WTC11 (cell line): ENCODE data around the gene SART3. TPM values are rescaled to one million over a fixed set of nuclear protein-coding genes. Genes with fewer than 3 reads are reported as not detected.

ENCODE experiments used
- ATAC-seq: fragments of 200-7000 bp; cut with Tn5 transposase; 2 replicates; pipeline ENCODE4 v1.10.0; 2021; ENCODE audit warnings: mild to moderate bottlenecking, moderate library complexity
- CTCF ChIA-PET: fragments of 300-600 bp; sonication (Branson Sonifier 250); formaldehyde crosslinking; loops from one replicate; lab custom pipeline; 2021; ENCODE audit warnings: antibody characterized with exemption; lab: Charles Lee
- POLR2A ChIA-PET: fragments of 350-600 bp; sonication (Branson Sonifier 250); formaldehyde crosslinking; loops from one replicate; lab custom pipeline; 2021; ENCODE audit warnings: antibody characterized with exemption; lab: Charles Lee
- DNase-seq: peaks from one replicate; pipeline ENCODE4 v3.0.0; 2021; ENCODE audit warnings: low spot score
- H3K27ac Mint-ChIP-seq: 2 replicates; pipeline ENCODE4 v1.8.0; 2021; ENCODE audit warnings: mixed read lengths
- H3K27me3 Mint-ChIP-seq: 2 replicates; pipeline ENCODE4 v1.8.0; 2021; ENCODE audit warnings: low read depth, mild to moderate bottlenecking, moderate library complexity, mixed read lengths
- H3K36me3 Mint-ChIP-seq: 2 replicates; pipeline ENCODE4 v1.8.0; 2021; ENCODE audit warnings: mixed read lengths
- H3K4me1 Mint-ChIP-seq: 2 replicates; pipeline ENCODE4 v1.8.0; 2022; ENCODE audit warnings: mixed read lengths
- H3K4me3 Mint-ChIP-seq: 2 replicates; pipeline ENCODE4 v1.8.0; 2021; ENCODE audit warnings: mild to moderate bottlenecking, moderate library complexity, mixed read lengths
- H3K9me3 Mint-ChIP-seq: 2 replicates; pipeline ENCODE4 v1.8.0; 2021; ENCODE audit warnings: mixed read lengths
- CREB1 ChIP-seq: sonication (generic); formaldehyde crosslinking; IDR thresholded peaks from 2 replicates; pipeline ENCODE4 v1.8.0; 2023; ENCODE audit warnings: mild to moderate bottlenecking, missing genetic modification reagents
- ESRRA ChIP-seq: sonication (generic); formaldehyde crosslinking; IDR thresholded peaks from 2 replicates; pipeline ENCODE4 v1.8.1; 2022; ENCODE audit warnings: mild to moderate bottlenecking, missing genetic modification reagents, borderline replicate concordance
- GABPB1 ChIP-seq: sonication (generic); formaldehyde crosslinking; IDR thresholded peaks from 2 replicates; pipeline ENCODE4 v1.8.1; 2023; ENCODE audit warnings: mild to moderate bottlenecking, missing genetic modification reagents
- GTF2I ChIP-seq: fragments of 250-450 bp; sonication (Bioruptor Pico); conservative IDR thresholded peaks from 2 replicates; pipeline ENCODE4 v1.4.0; 2021; ENCODE audit warnings: mild to moderate bottlenecking
- NR3C1 ChIP-seq: sonication (generic); formaldehyde crosslinking; conservative IDR thresholded peaks from 2 replicates; pipeline ENCODE4 v1.8.1; 2023; ENCODE audit warnings: low read depth, mild to moderate bottlenecking, missing genetic modification reagents
- RORB ChIP-seq: fragments of 250-450 bp; sonication (Bioruptor Pico); IDR thresholded peaks from 2 replicates; pipeline ENCODE4 v1.9.0; 2021; ENCODE audit warnings: mild to moderate bottlenecking
- SMAD4 ChIP-seq: sonication (generic); formaldehyde crosslinking; IDR thresholded peaks from 2 replicates; pipeline ENCODE4 v1.8.0; 2022; ENCODE audit warnings: mild to moderate bottlenecking, missing genetic modification reagents
- TEAD1 ChIP-seq: sonication (generic); formaldehyde crosslinking; IDR thresholded peaks from 2 replicates; pipeline ENCODE4 v1.8.0; 2022; ENCODE audit warnings: mild to moderate bottlenecking, missing genetic modification reagents
- TEAD4 ChIP-seq: sonication (generic); formaldehyde crosslinking; IDR thresholded peaks from 2 replicates; pipeline ENCODE4 v1.8.0; 2022; ENCODE audit warnings: mild to moderate bottlenecking, missing genetic modification reagents
- TP53 ChIP-seq: sonication (generic); formaldehyde crosslinking; IDR thresholded peaks from 2 replicates; pipeline ENCODE4 v1.8.1; 2023; ENCODE audit warnings: mild to moderate bottlenecking, missing genetic modification reagents
- ZNF121 ChIP-seq: sonication (generic); formaldehyde crosslinking; IDR thresholded peaks from 2 replicates; pipeline ENCODE4 v1.8.0; 2023; ENCODE audit warnings: missing genetic modification reagents
- ZNF138 ChIP-seq: sonication (generic); formaldehyde crosslinking; conservative IDR thresholded peaks from 2 replicates; pipeline ENCODE4 v1.8.1; 2022; ENCODE audit warnings: mild to moderate bottlenecking, moderate library complexity, missing genetic modification reagents
- ZNF219 ChIP-seq: sonication (generic); formaldehyde crosslinking; IDR thresholded peaks from 2 replicates; pipeline ENCODE4 v1.8.0; 2023; ENCODE audit warnings: missing genetic modification reagents, mild to moderate bottlenecking, borderline replicate concordance
- total RNA-seq: library from RNA; stranded (reverse); gene quantifications from 3 replicates; pipeline ENCODE4 v1.2.3, GENCODE V29; 2021
- TF ChIP-seq, protein P1 (sequence below): fragments of 250-450 bp; sonication (Bioruptor Pico); IDR thresholded peaks from 2 replicates; pipeline ENCODE4 v1.9.0; 2021; ENCODE audit warnings: mild to moderate bottlenecking
- TF ChIP-seq, protein P2 (sequence below): sonication (generic); formaldehyde crosslinking; IDR thresholded peaks from 2 replicates; pipeline ENCODE4 v1.8.0; 2022; ENCODE audit warnings: missing genetic modification reagents
- TF ChIP-seq, protein P3 (sequence below): sonication (generic); formaldehyde crosslinking; IDR thresholded peaks from 2 replicates; pipeline ENCODE4 v1.8.1; 2023; ENCODE audit warnings: mild to moderate bottlenecking, missing genetic modification reagents, borderline replicate concordance
- TF ChIP-seq, protein P4 (sequence below): sonication (generic); formaldehyde crosslinking; conservative IDR thresholded peaks from 2 replicates; pipeline ENCODE4 v1.8.1; 2022; ENCODE audit warnings: mild to moderate bottlenecking, missing genetic modification reagents
- TF ChIP-seq, protein P5 (sequence below): fragments of 250-450 bp; sonication (Bioruptor Pico); IDR thresholded peaks from 2 replicates; pipeline ENCODE4 v2.1.2; 2022; ENCODE audit warnings: mild to moderate bottlenecking, moderate library complexity
- TF ChIP-seq, protein P6 (sequence below): sonication (generic); formaldehyde crosslinking; IDR thresholded peaks from 2 replicates; pipeline ENCODE4 v1.8.0; 2023; ENCODE audit warnings: missing genetic modification reagents
- TF ChIP-seq, protein P7 (sequence below): sonication (generic); formaldehyde crosslinking; IDR thresholded peaks from 2 replicates; pipeline ENCODE4 v1.8.1; 2022; ENCODE audit warnings: low read depth, mild to moderate bottlenecking, moderate library complexity, missing genetic modification reagents, borderline replicate concordance

SART3 gene
- total RNA-seq, 1 experiment from 2014 or later: 91.2 TPM

DNA sequence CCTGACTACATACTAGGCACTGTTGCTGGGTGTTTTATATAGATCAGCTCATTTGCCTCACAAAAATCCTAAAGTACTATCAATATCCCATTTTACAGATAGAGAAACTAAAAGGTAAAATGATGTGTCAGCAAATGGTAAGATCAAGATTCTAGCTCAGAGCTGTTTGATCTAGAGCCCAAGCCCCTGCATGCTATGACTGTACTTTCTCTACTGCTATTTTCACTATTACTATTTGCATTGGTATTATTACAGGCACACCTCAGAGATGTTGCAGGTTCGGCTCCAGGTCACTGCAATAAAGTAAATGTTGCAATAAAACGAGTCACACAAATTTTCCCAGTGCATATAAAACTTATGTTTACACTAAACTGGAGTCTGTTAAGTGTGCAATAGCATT lies 12.3 kb upstream of the SART3 start:
- Mint-ChIP-seq H3K4me3 (no peak overlapping the region), H3K9me3 (peaks cover 10% of the 10 kb centered on the region), H3K4me1 (no peaks in the 10 kb centered on the region), H3K27me3 (no peaks in the 10 kb centered on the region), H3K36me3 (peaks cover 8% of the 10 kb centered on the region), H3K27ac (no peak overlapping the region)
- no peak for TF ChIP-seq ZNF121 (CRISPR knock-in tag)
- TF ChIP-seq ESRRA (CRISPR knock-in tag): no peak
- no peak for TF ChIP-seq RORB (CRISPR knock-in tag)
- TF ChIP-seq SMAD4 (CRISPR knock-in tag): no peak
- TF ChIP-seq, protein P1, sequence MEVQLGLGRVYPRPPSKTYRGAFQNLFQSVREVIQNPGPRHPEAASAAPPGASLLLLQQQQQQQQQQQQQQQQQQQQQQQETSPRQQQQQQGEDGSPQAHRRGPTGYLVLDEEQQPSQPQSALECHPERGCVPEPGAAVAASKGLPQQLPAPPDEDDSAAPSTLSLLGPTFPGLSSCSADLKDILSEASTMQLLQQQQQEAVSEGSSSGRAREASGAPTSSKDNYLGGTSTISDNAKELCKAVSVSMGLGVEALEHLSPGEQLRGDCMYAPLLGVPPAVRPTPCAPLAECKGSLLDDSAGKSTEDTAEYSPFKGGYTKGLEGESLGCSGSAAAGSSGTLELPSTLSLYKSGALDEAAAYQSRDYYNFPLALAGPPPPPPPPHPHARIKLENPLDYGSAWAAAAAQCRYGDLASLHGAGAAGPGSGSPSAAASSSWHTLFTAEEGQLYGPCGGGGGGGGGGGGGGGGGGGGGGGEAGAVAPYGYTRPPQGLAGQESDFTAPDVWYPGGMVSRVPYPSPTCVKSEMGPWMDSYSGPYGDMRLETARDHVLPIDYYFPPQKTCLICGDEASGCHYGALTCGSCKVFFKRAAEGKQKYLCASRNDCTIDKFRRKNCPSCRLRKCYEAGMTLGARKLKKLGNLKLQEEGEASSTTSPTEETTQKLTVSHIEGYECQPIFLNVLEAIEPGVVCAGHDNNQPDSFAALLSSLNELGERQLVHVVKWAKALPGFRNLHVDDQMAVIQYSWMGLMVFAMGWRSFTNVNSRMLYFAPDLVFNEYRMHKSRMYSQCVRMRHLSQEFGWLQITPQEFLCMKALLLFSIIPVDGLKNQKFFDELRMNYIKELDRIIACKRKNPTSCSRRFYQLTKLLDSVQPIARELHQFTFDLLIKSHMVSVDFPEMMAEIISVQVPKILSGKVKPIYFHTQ (CRISPR knock-in tag): no peak
- no peak for TF ChIP-seq ZNF219 (CRISPR knock-in tag)
- TF ChIP-seq GABPB1: no peak
- TF ChIP-seq, protein P2, sequence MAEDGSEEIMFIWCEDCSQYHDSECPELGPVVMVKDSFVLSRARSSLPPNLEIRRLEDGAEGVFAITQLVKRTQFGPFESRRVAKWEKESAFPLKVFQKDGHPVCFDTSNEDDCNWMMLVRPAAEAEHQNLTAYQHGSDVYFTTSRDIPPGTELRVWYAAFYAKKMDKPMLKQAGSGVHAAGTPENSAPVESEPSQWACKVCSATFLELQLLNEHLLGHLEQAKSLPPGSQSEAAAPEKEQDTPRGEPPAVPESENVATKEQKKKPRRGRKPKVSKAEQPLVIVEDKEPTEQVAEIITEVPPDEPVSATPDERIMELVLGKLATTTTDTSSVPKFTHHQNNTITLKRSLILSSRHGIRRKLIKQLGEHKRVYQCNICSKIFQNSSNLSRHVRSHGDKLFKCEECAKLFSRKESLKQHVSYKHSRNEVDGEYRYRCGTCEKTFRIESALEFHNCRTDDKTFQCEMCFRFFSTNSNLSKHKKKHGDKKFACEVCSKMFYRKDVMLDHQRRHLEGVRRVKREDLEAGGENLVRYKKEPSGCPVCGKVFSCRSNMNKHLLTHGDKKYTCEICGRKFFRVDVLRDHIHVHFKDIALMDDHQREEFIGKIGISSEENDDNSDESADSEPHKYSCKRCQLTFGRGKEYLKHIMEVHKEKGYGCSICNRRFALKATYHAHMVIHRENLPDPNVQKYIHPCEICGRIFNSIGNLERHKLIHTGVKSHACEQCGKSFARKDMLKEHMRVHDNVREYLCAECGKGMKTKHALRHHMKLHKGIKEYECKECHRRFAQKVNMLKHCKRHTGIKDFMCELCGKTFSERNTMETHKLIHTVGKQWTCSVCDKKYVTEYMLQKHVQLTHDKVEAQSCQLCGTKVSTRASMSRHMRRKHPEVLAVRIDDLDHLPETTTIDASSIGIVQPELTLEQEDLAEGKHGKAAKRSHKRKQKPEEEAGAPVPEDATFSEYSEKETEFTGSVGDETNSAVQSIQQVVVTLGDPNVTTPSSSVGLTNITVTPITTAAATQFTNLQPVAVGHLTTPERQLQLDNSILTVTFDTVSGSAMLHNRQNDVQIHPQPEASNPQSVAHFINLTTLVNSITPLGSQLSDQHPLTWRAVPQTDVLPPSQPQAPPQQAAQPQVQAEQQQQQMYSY (CRISPR knock-in tag): no peak
- TF ChIP-seq ZNF138 (CRISPR knock-in tag): no peak
- TF ChIP-seq TEAD4 (CRISPR knock-in tag): no peak
- TF ChIP-seq NR3C1: no peak
- ATAC-seq (no peak), DNase-seq (no peak)
- ChIA-PET CTCF (no interaction called here), POLR2A (interaction anchor here (1.0 kb wide), 1 partner anchor 11 kb away, joined by 4 read pairs; the partner anchor contains the start of gene ISCU)

DNA sequence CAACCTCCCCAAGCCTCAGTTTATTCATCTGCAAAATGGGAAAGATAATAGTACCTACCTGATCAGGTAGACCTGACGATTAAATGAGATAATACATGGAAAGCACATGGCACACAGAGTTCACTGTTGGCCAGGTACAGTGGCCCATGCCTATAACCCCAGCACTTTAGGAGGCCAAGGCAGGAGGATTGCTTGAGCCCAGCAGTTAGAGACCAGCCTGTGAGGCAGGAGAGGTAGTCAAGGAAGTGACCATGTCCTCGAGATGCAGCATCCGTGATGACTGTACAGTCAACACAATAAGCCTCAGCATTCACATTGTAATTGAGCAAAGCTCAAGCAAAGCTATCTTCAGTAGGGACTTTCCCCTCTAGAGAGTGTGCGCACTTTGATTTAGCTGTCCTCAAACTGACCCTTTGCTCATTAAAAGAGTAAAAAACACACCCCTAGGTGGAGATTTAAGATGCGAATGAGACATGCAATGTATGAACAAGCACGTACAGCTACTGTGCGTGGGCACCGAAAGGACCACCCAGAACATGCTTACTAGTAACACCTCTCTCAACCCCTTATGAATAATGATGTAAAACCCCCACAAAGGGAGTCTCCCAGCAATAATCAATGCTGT lies 11.3 kb upstream of the SART3 start:
- CTCF ChIA-PET: interaction anchor here (0.6 kb wide), 1 partner anchor 88 kb away, joined by 3 read pairs; no protein-coding TSS in a partner anchor
- TF ChIP-seq TP53 (CRISPR knock-in tag) (no peak), RORB (CRISPR knock-in tag) (no peak), CREB1 (CRISPR knock-in tag) (no peak), GTF2I (CRISPR knock-in tag) (no peak), TEAD1 (CRISPR knock-in tag) (no peak)
- TF ChIP-seq, protein P3, sequence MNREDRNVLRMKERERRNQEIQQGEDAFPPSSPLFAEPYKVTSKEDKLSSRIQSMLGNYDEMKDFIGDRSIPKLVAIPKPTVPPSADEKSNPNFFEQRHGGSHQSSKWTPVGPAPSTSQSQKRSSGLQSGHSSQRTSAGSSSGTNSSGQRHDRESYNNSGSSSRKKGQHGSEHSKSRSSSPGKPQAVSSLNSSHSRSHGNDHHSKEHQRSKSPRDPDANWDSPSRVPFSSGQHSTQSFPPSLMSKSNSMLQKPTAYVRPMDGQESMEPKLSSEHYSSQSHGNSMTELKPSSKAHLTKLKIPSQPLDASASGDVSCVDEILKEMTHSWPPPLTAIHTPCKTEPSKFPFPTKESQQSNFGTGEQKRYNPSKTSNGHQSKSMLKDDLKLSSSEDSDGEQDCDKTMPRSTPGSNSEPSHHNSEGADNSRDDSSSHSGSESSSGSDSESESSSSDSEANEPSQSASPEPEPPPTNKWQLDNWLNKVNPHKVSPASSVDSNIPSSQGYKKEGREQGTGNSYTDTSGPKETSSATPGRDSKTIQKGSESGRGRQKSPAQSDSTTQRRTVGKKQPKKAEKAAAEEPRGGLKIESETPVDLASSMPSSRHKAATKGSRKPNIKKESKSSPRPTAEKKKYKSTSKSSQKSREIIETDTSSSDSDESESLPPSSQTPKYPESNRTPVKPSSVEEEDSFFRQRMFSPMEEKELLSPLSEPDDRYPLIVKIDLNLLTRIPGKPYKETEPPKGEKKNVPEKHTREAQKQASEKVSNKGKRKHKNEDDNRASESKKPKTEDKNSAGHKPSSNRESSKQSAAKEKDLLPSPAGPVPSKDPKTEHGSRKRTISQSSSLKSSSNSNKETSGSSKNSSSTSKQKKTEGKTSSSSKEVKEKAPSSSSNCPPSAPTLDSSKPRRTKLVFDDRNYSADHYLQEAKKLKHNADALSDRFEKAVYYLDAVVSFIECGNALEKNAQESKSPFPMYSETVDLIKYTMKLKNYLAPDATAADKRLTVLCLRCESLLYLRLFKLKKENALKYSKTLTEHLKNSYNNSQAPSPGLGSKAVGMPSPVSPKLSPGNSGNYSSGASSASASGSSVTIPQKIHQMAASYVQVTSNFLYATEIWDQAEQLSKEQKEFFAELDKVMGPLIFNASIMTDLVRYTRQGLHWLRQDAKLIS (CRISPR knock-in tag): no peak
- TF ChIP-seq, protein P4, sequence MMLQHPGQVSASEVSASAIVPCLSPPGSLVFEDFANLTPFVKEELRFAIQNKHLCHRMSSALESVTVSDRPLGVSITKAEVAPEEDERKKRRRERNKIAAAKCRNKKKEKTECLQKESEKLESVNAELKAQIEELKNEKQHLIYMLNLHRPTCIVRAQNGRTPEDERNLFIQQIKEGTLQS (CRISPR knock-in tag): no peak
- TF ChIP-seq, protein P5, sequence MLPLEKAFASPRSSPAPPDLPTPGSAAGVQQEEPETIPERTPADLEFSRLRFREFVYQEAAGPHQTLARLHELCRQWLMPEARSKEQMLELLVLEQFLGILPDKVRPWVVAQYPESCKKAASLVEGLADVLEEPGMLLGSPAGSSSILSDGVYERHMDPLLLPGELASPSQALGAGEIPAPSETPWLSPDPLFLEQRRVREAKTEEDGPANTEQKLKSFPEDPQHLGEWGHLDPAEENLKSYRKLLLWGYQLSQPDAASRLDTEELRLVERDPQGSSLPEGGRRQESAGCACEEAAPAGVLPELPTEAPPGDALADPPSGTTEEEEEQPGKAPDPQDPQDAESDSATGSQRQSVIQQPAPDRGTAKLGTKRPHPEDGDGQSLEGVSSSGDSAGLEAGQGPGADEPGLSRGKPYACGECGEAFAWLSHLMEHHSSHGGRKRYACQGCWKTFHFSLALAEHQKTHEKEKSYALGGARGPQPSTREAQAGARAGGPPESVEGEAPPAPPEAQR: no peak
- TF ChIP-seq, protein P6, sequence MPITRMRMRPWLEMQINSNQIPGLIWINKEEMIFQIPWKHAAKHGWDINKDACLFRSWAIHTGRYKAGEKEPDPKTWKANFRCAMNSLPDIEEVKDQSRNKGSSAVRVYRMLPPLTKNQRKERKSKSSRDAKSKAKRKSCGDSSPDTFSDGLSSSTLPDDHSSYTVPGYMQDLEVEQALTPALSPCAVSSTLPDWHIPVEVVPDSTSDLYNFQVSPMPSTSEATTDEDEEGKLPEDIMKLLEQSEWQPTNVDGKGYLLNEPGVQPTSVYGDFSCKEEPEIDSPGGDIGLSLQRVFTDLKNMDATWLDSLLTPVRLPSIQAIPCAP (CRISPR knock-in tag): no peak
- TF ChIP-seq, protein P7, sequence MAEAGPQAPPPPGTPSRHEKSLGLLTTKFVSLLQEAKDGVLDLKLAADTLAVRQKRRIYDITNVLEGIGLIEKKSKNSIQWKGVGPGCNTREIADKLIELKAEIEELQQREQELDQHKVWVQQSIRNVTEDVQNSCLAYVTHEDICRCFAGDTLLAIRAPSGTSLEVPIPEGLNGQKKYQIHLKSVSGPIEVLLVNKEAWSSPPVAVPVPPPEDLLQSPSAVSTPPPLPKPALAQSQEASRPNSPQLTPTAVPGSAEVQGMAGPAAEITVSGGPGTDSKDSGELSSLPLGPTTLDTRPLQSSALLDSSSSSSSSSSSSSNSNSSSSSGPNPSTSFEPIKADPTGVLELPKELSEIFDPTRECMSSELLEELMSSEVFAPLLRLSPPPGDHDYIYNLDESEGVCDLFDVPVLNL: no peak

More for the DNA sequence above, 11.3 kb upstream of the SART3 start:
- H3K9me3 Mint-ChIP-seq: no peaks in the 10 kb centered on the region
- DNase-seq (no peak), ATAC-seq (no peak)
- POLR2A ChIA-PET: no interaction called here
- H3K4me3 Mint-ChIP-seq: no peak overlapping the region
- H3K27me3 Mint-ChIP-seq: no peaks in the 10 kb centered on the region
- peaks cover 17% of the 10 kb centered on the region for H3K36me3 Mint-ChIP-seq
- H3K27ac Mint-ChIP-seq: no peak overlapping the region
- no peaks in the 10 kb centered on the region for H3K4me1 Mint-ChIP-seq
